Loucy (cell line): ENCODE measurements around the gene C1QC.

Experiments used
- CTCF ChIP-seq: fragments of 200-600 bp; sonication (generic); conservative IDR thresholded peaks from 2 replicates; pipeline ENCODE4 v1.5.1; 2014; ENCODE audit warnings: mild to moderate bottlenecking, antibody characterized with exemption, low read length
- EZH2phosphoT487 ChIP-seq: fragments of 200-600 bp; IDR thresholded peaks from 2 replicates; pipeline ENCODE4 v1.6.1; 2018; ENCODE audit warnings: antibody characterized with exemption, mild to moderate bottlenecking, moderate library complexity, borderline replicate concordance

GRCh38 chr1:22602060-22602740 is 41.2 kb upstream of the C1QC start:
- TF ChIP-seq CTCF = no peak
- TF ChIP-seq EZH2phosphoT487 = no peak
